Measurements from ENCODE around the gene ELMOD2. TPM values are rescaled to one million over a fixed set of nuclear protein-coding genes. Genes with fewer than 3 reads are reported as not detected.

ELMOD2 gene
- total RNA-seq, 1 experiment from 2014 or later = 27.4 TPM

GRCh38 chr4:140533951-140534480 lies 10.0 kb downstream of the ELMOD2 start (continued):
- TF ChIP-seq IRF1 (CRISPR knock-in tag; IDR thresholded peaks at IDR 0.05) (no peak), GRHL2 (CRISPR knock-in tag; IDR thresholded peaks at IDR 0.05; ENCODE audit: insufficient replicate concordance, severe bottlenecking) (no peak), CTCF (IDR thresholded peaks at IDR 0.05) (no peak), SOX15 (CRISPR knock-in tag; IDR thresholded peaks at IDR 0.05) (no peak), FOXK1 (CRISPR knock-in tag; IDR thresholded peaks at IDR 0.05) (no peak), STAT6 (CRISPR knock-in tag; conservative IDR thresholded peaks at IDR 0.05; ENCODE audit: low read depth) (no peak)

GRCh38 chr4:140556372-140557085 lies 32.6 kb downstream of the ELMOD2 start:
- no peak for DNase-seq (ENCODE audit: low spot score)
- no peaks in the 10 kb centered on the region for H3K9me3 Mint-ChIP-seq
- peaks cover 44% of the 10 kb centered on the region for H3K4me1 Mint-ChIP-seq
- H3K4me3 Mint-ChIP-seq = no peak overlapping the region
- POLR2A ChIA-PET = no interaction called here
- peak; percentile 23; the same call in 1 of the 2 replicates for ATAC-seq
- CTCF ChIA-PET = interaction anchor here (0.8 to 2.7 kb wide), 5 partner anchors 11 to 295 kb away, joined by 3 to 9 read pairs (median 6); partner anchors contain the start of genes ELMOD2 and UCP1
- H3K36me3 Mint-ChIP-seq = no peaks in the 10 kb centered on the region
- peak overlapping the region; percentile 48; the same call in 1 of the 2 replicates for H3K27ac Mint-ChIP-seq
- no peaks in the 10 kb centered on the region; the same call in 1 of the 2 replicates for H3K27me3 Mint-ChIP-seq (ENCODE audit: low read depth)
- TF ChIP-seq RELA (CRISPR knock-in tag; IDR thresholded peaks at IDR 0.05; ENCODE audit: borderline replicate concordance) (no peak), ATF6 (CRISPR knock-in tag; IDR thresholded peaks at IDR 0.05) (no peak), USF1 (CRISPR knock-in tag; IDR thresholded peaks at IDR 0.05) (no peak), ZNF317 (CRISPR knock-in tag; IDR thresholded peaks at IDR 0.05; ENCODE audit: borderline replicate concordance, low read depth) (no peak), USF2 (CRISPR knock-in tag; IDR thresholded peaks at IDR 0.05) (no peak), ZNF281 (CRISPR knock-in tag; IDR thresholded peaks at IDR 0.05) (no peak), ZNF232 (CRISPR knock-in tag; IDR thresholded peaks at IDR 0.05) (no peak), ESRRA (CRISPR knock-in tag; IDR thresholded peaks at IDR 0.05; ENCODE audit: borderline replicate concordance) (no peak), ELF4 (CRISPR knock-in tag; IDR thresholded peaks at IDR 0.05; ENCODE audit: low read depth) (no peak), MAX (CRISPR knock-in tag; IDR thresholded peaks at IDR 0.05) (no peak), ZNF219 (CRISPR knock-in tag; IDR thresholded peaks at IDR 0.05; ENCODE audit: borderline replicate concordance) (no peak), SMAD3 (CRISPR knock-in tag; IDR thresholded peaks at IDR 0.05; ENCODE audit: borderline replicate concordance) (no peak), ZBTB43 (CRISPR knock-in tag; IDR thresholded peaks at IDR 0.05) (no peak), FOXJ3 (CRISPR knock-in tag; IDR thresholded peaks at IDR 0.05; ENCODE audit: borderline replicate concordance) (no peak)
